WTC11 (cell line): Measurements from ENCODE around the gene TMEM30B. TPM values are rescaled to one million over a fixed set of nuclear protein-coding genes. Genes with fewer than 3 reads are reported as not detected.

ENCODE experiments used
- ATAC-seq: fragments of 200-7000 bp; cut with Tn5 transposase; 2 replicates; pipeline ENCODE4 v1.10.0; 2021; ENCODE audit warnings: mild to moderate bottlenecking, moderate library complexity
- Bru-seq: library from RNA; stranded (reverse); fragments of 400-500 nt; gene quantifications from one replicate; lab custom pipeline; 2021; lab: Mats Ljungman, UMichigan
- CTCF ChIA-PET: fragments of 300-600 bp; sonication (Branson Sonifier 250); formaldehyde crosslinking; loops from one replicate; lab custom pipeline; 2021; ENCODE audit warnings: antibody characterized with exemption; lab: Charles Lee
- POLR2A ChIA-PET: fragments of 350-600 bp; sonication (Branson Sonifier 250); formaldehyde crosslinking; loops from one replicate; lab custom pipeline; 2021; ENCODE audit warnings: antibody characterized with exemption; lab: Charles Lee
- DNase-seq: peaks from one replicate; pipeline ENCODE4 v3.0.0; 2021; ENCODE audit warnings: low spot score
- H3K27ac Mint-ChIP-seq: 2 replicates; pipeline ENCODE4 v1.8.0; 2021; ENCODE audit warnings: mixed read lengths
- H3K27me3 Mint-ChIP-seq: 2 replicates; pipeline ENCODE4 v1.8.0; 2021; ENCODE audit warnings: low read depth, mild to moderate bottlenecking, moderate library complexity, mixed read lengths
- H3K36me3 Mint-ChIP-seq: 2 replicates; pipeline ENCODE4 v1.8.0; 2021; ENCODE audit warnings: mixed read lengths
- H3K4me1 Mint-ChIP-seq: 2 replicates; pipeline ENCODE4 v1.8.0; 2022; ENCODE audit warnings: mixed read lengths
- H3K4me3 Mint-ChIP-seq: 2 replicates; pipeline ENCODE4 v1.8.0; 2021; ENCODE audit warnings: mild to moderate bottlenecking, moderate library complexity, mixed read lengths
- H3K9me3 Mint-ChIP-seq: 2 replicates; pipeline ENCODE4 v1.8.0; 2021; ENCODE audit warnings: mixed read lengths
- CDX4 ChIP-seq: fragments of 250-450 bp; sonication (Bioruptor Pico); IDR thresholded peaks from 2 replicates; pipeline ENCODE4 v1.9.0; 2021; ENCODE audit warnings: moderate library complexity, mild to moderate bottlenecking, inconsistent platforms, borderline replicate concordance
- E2F1 ChIP-seq: sonication (generic); formaldehyde crosslinking; IDR thresholded peaks from 2 replicates; pipeline ENCODE4 v1.8.0; 2022; ENCODE audit warnings: mild to moderate bottlenecking, missing genetic modification reagents
- EMX1 ChIP-seq: fragments of 250-450 bp; sonication (Bioruptor Pico); IDR thresholded peaks from 2 replicates; pipeline ENCODE4 v1.8.0; 2021; ENCODE audit warnings: mild to moderate bottlenecking
- ERG ChIP-seq: fragments of 250-450 bp; sonication (Bioruptor Pico); IDR thresholded peaks from 2 replicates; pipeline ENCODE4 v1.8.0; 2021; ENCODE audit warnings: mild to moderate bottlenecking
- ETV6 ChIP-seq: sonication (generic); formaldehyde crosslinking; IDR thresholded peaks from 2 replicates; pipeline ENCODE4 v1.8.1; 2022; ENCODE audit warnings: mild to moderate bottlenecking, missing genetic modification reagents
- FOXP1 ChIP-seq: sonication (generic); formaldehyde crosslinking; IDR thresholded peaks from 2 replicates; pipeline ENCODE4 v1.8.0; 2022; ENCODE audit warnings: missing genetic modification reagents, mild to moderate bottlenecking, moderate library complexity, borderline replicate concordance
- JAZF1 ChIP-seq: fragments of 250-450 bp; sonication (Bioruptor Pico); IDR thresholded peaks from 2 replicates; pipeline ENCODE4 v1.9.0; 2021; ENCODE audit warnings: moderate library complexity, mild to moderate bottlenecking, inconsistent platforms
- MLX ChIP-seq: sonication (generic); formaldehyde crosslinking; IDR thresholded peaks from 2 replicates; pipeline ENCODE4 v1.8.1; 2023; ENCODE audit warnings: mild to moderate bottlenecking, missing genetic modification reagents, moderate library complexity
- NR1H2 ChIP-seq: sonication (generic); formaldehyde crosslinking; IDR thresholded peaks from 2 replicates; pipeline ENCODE4 v1.9.0; 2021; ENCODE audit warnings: mild to moderate bottlenecking, moderate library complexity, missing genetic modification reagents
- RELA ChIP-seq: sonication (generic); formaldehyde crosslinking; IDR thresholded peaks from 2 replicates; pipeline ENCODE4 v1.8.1; 2022; ENCODE audit warnings: missing genetic modification reagents, mild to moderate bottlenecking, borderline replicate concordance
- TEAD1 ChIP-seq: sonication (generic); formaldehyde crosslinking; IDR thresholded peaks from 2 replicates; pipeline ENCODE4 v1.8.0; 2022; ENCODE audit warnings: mild to moderate bottlenecking, missing genetic modification reagents
- TP53 ChIP-seq: sonication (generic); formaldehyde crosslinking; IDR thresholded peaks from 2 replicates; pipeline ENCODE4 v1.8.1; 2023; ENCODE audit warnings: mild to moderate bottlenecking, missing genetic modification reagents
- USF1 ChIP-seq: sonication (generic); formaldehyde crosslinking; IDR thresholded peaks from 2 replicates; pipeline ENCODE4 v1.8.0; 2022; ENCODE audit warnings: mild to moderate bottlenecking, missing genetic modification reagents
- long read RNA-seq, 3 experiments: library from RNA in 1 of 3; library from capped mRNA in 1 of 3; library from polyadenylated mRNA in 1 of 3; unstranded in 2 of 3; stranded (forward) in 1 of 3; transcript quantifications; one replicate each; pipeline ENCODE4 v2.0.0, GENCODE V29; 2021
- total RNA-seq: library from RNA; stranded (reverse); gene quantifications from 3 replicates; pipeline ENCODE4 v1.2.3, GENCODE V29; 2021

TMEM30B gene
- total RNA-seq, result 17.2 to 18.0 TPM (median 17.8 TPM) in 3 replicates
- Bru-seq, nascent RNA, result percentile 86 among the genes with signal in this experiment
- long read RNA-seq, experiment 1, full-length matches to known transcripts, result 145 of 145 reads
- long read RNA-seq, experiment 1, partial matches to known transcripts, result 0 of 145 reads
- long read RNA-seq, experiment 1, other reads (novel, unspliced or antisense), result 0 of 145 reads
- long read RNA-seq, experiment 2, full-length matches to known transcripts, result 39 of 39 reads
- long read RNA-seq, experiment 2, partial matches to known transcripts, result 0 of 39 reads
- long read RNA-seq, experiment 2, other reads (novel, unspliced or antisense), result 0 of 39 reads
- long read RNA-seq, experiment 3, full-length matches to known transcripts, result 2 of 2 reads
- long read RNA-seq, experiment 3, partial matches to known transcripts, result 0 of 2 reads
- long read RNA-seq, experiment 3, other reads (novel, unspliced or antisense), result 0 of 2 reads

GRCh38 chr14:61281186-61281947, at the start of gene TMEM30B:
Gene TMEM30B (minus strand): TSS chr14:61281338. CDS start chr14:61281147, 191 bp downstream.
- DNase-seq, result peak; percentile 85
- ATAC-seq, result peak; percentile 95
- H3K36me3 Mint-ChIP-seq, result no peaks in the 10 kb centered on the region
- ChIA-PET POLR2A (no interaction called here), CTCF (interaction anchor here (0.6 to 2.3 kb wide), 10 partner anchors 8 to 950 kb away, joined by 3 to 9 read pairs (median 4); no protein-coding TSS in a partner anchor)
- H3K4me3 Mint-ChIP-seq, result peak within 1 kb of the TSS; percentile 82
- H3K4me1 Mint-ChIP-seq, result peaks cover 26% of the 10 kb centered on the region
- TF ChIP-seq CDX4 (CRISPR knock-in tag) (no peak), TEAD1 (CRISPR knock-in tag) (0 out of 2 replicates have a peak, but pooled peaks have one; percentile 17), ETV6 (no peak), E2F1 (CRISPR knock-in tag) (0 out of 2 replicates have a peak, but pooled peaks have one; percentile 25), ERG (CRISPR knock-in tag) (no peak), JAZF1 (CRISPR knock-in tag) (no peak), USF1 (CRISPR knock-in tag) (0 out of 2 replicates have a peak, but pooled peaks have one; percentile 6), FOXP1 (CRISPR knock-in tag) (no peak)
- peaks cover 21% of the 10 kb centered on the region for H3K27me3 Mint-ChIP-seq
- H3K9me3 Mint-ChIP-seq, result no peaks in the 10 kb centered on the region
- peak within 1 kb of the TSS; percentile 95 for H3K27ac Mint-ChIP-seq

GRCh38 chr14:61330511-61330910, 49.4 kb upstream of the TMEM30B start:
- Mint-ChIP-seq H3K4me3 (no peak overlapping the region), H3K9me3 (peaks cover 8% of the 10 kb centered on the region), H3K27me3 (no peaks in the 10 kb centered on the region), H3K27ac (no peak overlapping the region), H3K36me3 (peaks cover 9% of the 10 kb centered on the region), H3K4me1 (peaks cover 22% of the 10 kb centered on the region)
- POLR2A ChIA-PET, result no interaction called here
- CTCF ChIA-PET, result interaction anchor here (1.3 kb wide), 1 partner anchor 9 kb away, joined by 3 read pairs; the partner anchor contains the start of gene PRKCH
- no peak for DNase-seq
- ATAC-seq, result no peak
- TF ChIP-seq RELA (CRISPR knock-in tag), result no peak
- no peak for TF ChIP-seq ERG (CRISPR knock-in tag)
- no peak for TF ChIP-seq CDX4 (CRISPR knock-in tag)
- no peak for TF ChIP-seq NR1H2
- TF ChIP-seq ETV6, result no peak
- no peak for TF ChIP-seq MLX (CRISPR knock-in tag)
- no peak for TF ChIP-seq TP53 (CRISPR knock-in tag)
- no peak for TF ChIP-seq USF1 (CRISPR knock-in tag)
- TF ChIP-seq EMX1 (CRISPR knock-in tag), result no peak
